Activated CD4-positive, alpha-beta T cell treated with anti-CD3 and anti-CD28 coated beads for 1 hour (primary cell): Measurements from ENCODE around the gene PIEZO1.
A peak's percentile ranks its signal among the peaks of the same experiment; 100 is the strongest.

Source experiments
- DNase-seq: peaks from one replicate; pipeline ENCODE4 v3.0.0-alpha.2; 2020

The PIEZO1 gene

GRCh38 chr16:88699180-88699579 is 85.8 kb downstream of the PIEZO1 start:
- no peak for DNase-seq

GRCh38 chr16:88698646-88699045 is 86.4 kb downstream of the PIEZO1 start:
- DNase-seq = no peak

- DNase-seq = no peak
These were observed 87.0 kb downstream of the PIEZO1 start for GRCh38 chr16:88697831-88698615.

- no peak for DNase-seq
These were observed 87.7 kb downstream of the PIEZO1 start for GRCh38 chr16:88697116-88697830.

- DNase-seq = no peak
These were observed 88.6 kb downstream of the PIEZO1 start for GRCh38 chr16:88696441-88696840.

- DNase-seq = no peak
These were observed 89.3 kb downstream of the PIEZO1 start for GRCh38 chr16:88695753-88696152.

GRCh38 chr16:88695218-88695617 is 89.8 kb downstream of the PIEZO1 start:
- DNase-seq = no peak

GRCh38 chr16:88694221-88695087 is 90.6 kb downstream of the PIEZO1 start:
- DNase-seq = no peak

GRCh38 chr16:88693420-88694177 is 91.4 kb downstream of the PIEZO1 start:
- DNase-seq = no peak

- no peak for DNase-seq
These were observed 92.2 kb downstream of the PIEZO1 start for GRCh38 chr16:88692861-88693260.

- DNase-seq = no peak
These were observed 93.0 kb downstream of the PIEZO1 start for GRCh38 chr16:88691924-88692560.

GRCh38 chr16:88691129-88691813 is 93.7 kb downstream of the PIEZO1 start:
- no peak for DNase-seq

- no peak for DNase-seq
These were observed 94.5 kb downstream of the PIEZO1 start for GRCh38 chr16:88690341-88691128.

GRCh38 chr16:88688013-88688778 is 96.8 kb downstream of the PIEZO1 start:
- no peak for DNase-seq

- no peak for DNase-seq
These were observed 97.4 kb downstream of the PIEZO1 start for GRCh38 chr16:88687676-88688012.

- DNase-seq = no peak
These were observed 97.8 kb downstream of the PIEZO1 start for GRCh38 chr16:88687254-88687576.

- DNase-seq = peak; percentile 66
These were observed 98.4 kb downstream of the PIEZO1 start, which contains the start of gene SNAI3 for GRCh38 chr16:88686439-88687253. Gene SNAI3 (minus strand): TSS chr16:88686507. CDS start chr16:88686406, 101 bp downstream.

- DNase-seq = no peak
These were observed 99.0 kb downstream of the PIEZO1 start for GRCh38 chr16:88686062-88686438.
